ENCODE measurements around the gene ZNF425. TPM values are rescaled to one million over a fixed set of nuclear protein-coding genes. Genes with fewer than 3 reads are reported as not detected.

ZNF425 gene, protein sequence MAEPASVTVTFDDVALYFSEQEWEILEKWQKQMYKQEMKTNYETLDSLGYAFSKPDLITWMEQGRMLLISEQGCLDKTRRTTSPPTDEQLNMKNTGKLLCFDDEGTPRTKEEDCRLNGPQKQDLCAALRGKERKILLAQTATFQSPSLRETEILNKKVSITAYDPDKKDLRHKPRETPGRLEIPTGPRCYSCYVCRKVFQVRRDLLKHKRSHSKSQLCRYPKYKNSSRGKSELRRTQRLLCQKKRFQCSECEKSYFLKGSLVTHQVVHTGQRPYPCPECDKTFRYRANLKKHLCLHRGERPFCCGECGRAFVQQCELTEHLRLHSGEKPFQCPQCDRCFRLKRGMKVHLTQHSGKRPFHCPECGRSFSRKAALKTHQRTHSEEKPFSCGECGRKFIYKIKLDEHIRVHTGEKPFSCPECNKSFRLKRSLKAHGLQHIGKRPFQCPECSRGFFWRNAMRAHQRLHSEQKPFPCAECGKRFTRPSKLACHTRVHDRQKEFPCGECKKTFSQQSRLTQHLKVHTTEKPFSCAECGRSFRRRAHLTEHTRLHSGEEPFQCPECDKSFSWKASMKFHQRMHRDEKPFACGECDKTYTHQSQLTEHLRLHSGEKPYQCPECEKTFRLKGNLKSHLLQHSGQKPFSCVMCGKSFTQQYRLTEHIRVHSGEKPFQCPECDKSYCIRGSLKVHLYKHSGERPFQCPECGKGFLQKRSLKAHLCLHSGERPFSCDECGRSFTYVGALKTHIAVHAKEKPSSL
- total RNA-seq (2014; rRNA removed; shearing (Covaris generic)), result 0.28 and 1.4 TPM in 2 replicates
- 1.1 and 1.6 TPM in 2 replicates for total RNA-seq (2022)
- Bru-seq, nascent RNA, result percentile 38 among the genes with signal in this experiment
- percentile 44 among the genes with signal in this experiment for BruChase-seq, experiment 1, labeled RNA remaining after a 6-hour chase
- percentile 41 among the genes with signal in this experiment for BruChase-seq, experiment 2, labeled RNA remaining after a 2-hour chase
- long read RNA-seq, partial matches to known transcripts, result 0 of 3 reads
- long read RNA-seq, other reads (novel, unspliced or antisense), result 0 of 3 reads

- peak; percentile 95 for DNase-seq (ENCODE audit: low spot score)
- Histone ChIP-seq H3K9me2 (ENCODE audit: insufficient read depth, low read length) (no peaks in the 10 kb centered on the region), H3K4me2 (ENCODE audit: low read length) (peak within 1 kb of the TSS; percentile 94), H3K36me3 (ENCODE audit: insufficient read depth, low read length) (peaks cover 19% of the 10 kb centered on the region), H2AFZ (ENCODE audit: low read length) (peak within 1 kb of the TSS; percentile 75), H3K9me3 (ENCODE audit: low read length) (peaks cover 10% of the 10 kb centered on the region), H3K4me1 (ENCODE audit: insufficient read depth, low read length, poor library complexity, severe bottlenecking) (peaks cover 13% of the 10 kb centered on the region), H4K20me1 (ENCODE audit: insufficient read depth, low read length) (no peaks in the 10 kb centered on the region), H3K79me2 (ENCODE audit: insufficient read depth, low read depth, low read length) (peaks cover 23% of the 10 kb centered on the region), H3K27ac (ENCODE audit: low read depth, low read length, poor library complexity, severe bottlenecking) (peak within 1 kb of the TSS; percentile 70), H3K4me3 (ENCODE audit: low read depth, low read length, poor library complexity, severe bottlenecking) (peak within 1 kb of the TSS; percentile 84)
- POLR2A ChIA-PET, result interaction anchor here (0.7 to 2.7 kb wide), 8 partner anchors 9 to 254 kb away, joined by 3 to 15 read pairs (median 4); partner anchors contain the start of gene ZNF398
- TF ChIP-seq, protein P1, sequence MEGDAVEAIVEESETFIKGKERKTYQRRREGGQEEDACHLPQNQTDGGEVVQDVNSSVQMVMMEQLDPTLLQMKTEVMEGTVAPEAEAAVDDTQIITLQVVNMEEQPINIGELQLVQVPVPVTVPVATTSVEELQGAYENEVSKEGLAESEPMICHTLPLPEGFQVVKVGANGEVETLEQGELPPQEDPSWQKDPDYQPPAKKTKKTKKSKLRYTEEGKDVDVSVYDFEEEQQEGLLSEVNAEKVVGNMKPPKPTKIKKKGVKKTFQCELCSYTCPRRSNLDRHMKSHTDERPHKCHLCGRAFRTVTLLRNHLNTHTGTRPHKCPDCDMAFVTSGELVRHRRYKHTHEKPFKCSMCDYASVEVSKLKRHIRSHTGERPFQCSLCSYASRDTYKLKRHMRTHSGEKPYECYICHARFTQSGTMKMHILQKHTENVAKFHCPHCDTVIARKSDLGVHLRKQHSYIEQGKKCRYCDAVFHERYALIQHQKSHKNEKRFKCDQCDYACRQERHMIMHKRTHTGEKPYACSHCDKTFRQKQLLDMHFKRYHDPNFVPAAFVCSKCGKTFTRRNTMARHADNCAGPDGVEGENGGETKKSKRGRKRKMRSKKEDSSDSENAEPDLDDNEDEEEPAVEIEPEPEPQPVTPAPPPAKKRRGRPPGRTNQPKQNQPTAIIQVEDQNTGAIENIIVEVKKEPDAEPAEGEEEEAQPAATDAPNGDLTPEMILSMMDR (conservative IDR thresholded peaks at IDR 0.05; ENCODE audit: low read length), result peak; percentile 87
- TF ChIP-seq EZH2phosphoT487 (IDR thresholded peaks at IDR 0.05; ENCODE audit: borderline replicate concordance, low read depth, low read length), result no peak
- no TSS peak for BruUV-seq (replicated peaks)
- CTCF ChIA-PET (ENCODE audit: unreplicated experiment), result interaction anchor here (1.5 kb wide), 1 partner anchor 21 kb away, joined by 12 read pairs; the partner anchor contains the start of gene ZNF398
- intact Hi-C loops (cut with micrococcal nuclease; ENCODE audit: unreplicated experiment), result loop anchor here (1.0 to 2.0 kb wide), 6 partner anchors 21 to 335 kb away; partner anchors contain the start of genes PDIA4, ZNF398, ZNF777 and ZNF786
These were observed at the start of gene ZNF425 for GRCh38 chr7:149125863-149126661. Gene ZNF425, minus strand, starts transcription at chr7:149126324. Its CDS starts 111 bp downstream, at chr7:149126213.

GRCh38 chr7:149175150-149175549, 49.0 kb upstream of the ZNF425 start:
- H4K20me1 ChIP-seq (ENCODE audit: insufficient read depth, low read length), result no peaks in the 10 kb centered on the region
- H2AFZ ChIP-seq (ENCODE audit: low read length), result no peak overlapping the region
- no peak overlapping the region for H3K27ac ChIP-seq (ENCODE audit: low read depth, low read length, poor library complexity, severe bottlenecking)
- H3K4me3 ChIP-seq (ENCODE audit: low read depth, low read length, poor library complexity, severe bottlenecking), result no peak overlapping the region
- DNase-seq (ENCODE audit: low spot score), result no peak
- H3K4me2 ChIP-seq (ENCODE audit: low read length), result no peak overlapping the region
- H3K79me2 ChIP-seq (ENCODE audit: insufficient read depth, low read depth, low read length), result no peaks in the 10 kb centered on the region
- no peaks in the 10 kb centered on the region for H3K9me3 ChIP-seq (ENCODE audit: low read length)
- peaks cover 75% of the 10 kb centered on the region for H3K36me3 ChIP-seq (ENCODE audit: insufficient read depth, low read length)
- TF ChIP-seq, protein P1 (conservative IDR thresholded peaks at IDR 0.05; ENCODE audit: low read length), result no peak
- no peak for TF ChIP-seq EZH2phosphoT487 (IDR thresholded peaks at IDR 0.05; ENCODE audit: borderline replicate concordance, low read depth, low read length)
- ChIA-PET CTCF (ENCODE audit: unreplicated experiment) (no interaction called here), POLR2A (interaction anchor here (1.7 kb wide), 1 partner anchor 20 kb away, joined by 3 read pairs; the partner anchor contains the start of gene ZNF282)
- H3K4me1 ChIP-seq (ENCODE audit: insufficient read depth, low read length, poor library complexity, severe bottlenecking), result no peaks in the 10 kb centered on the region
- intact Hi-C loops (cut with micrococcal nuclease; ENCODE audit: unreplicated experiment), result no loop called here
- BruUV-seq (replicated peaks), result no TSS peak
- H3K9me2 ChIP-seq (ENCODE audit: insufficient read depth, low read length), result no peaks in the 10 kb centered on the region
